Testis (tissue), 2 donors: ENCODE data around the gene LGALS8.

ENCODE experiments used
- POLR2A ChIP-seq: fragments of 450-650 bp; IDR thresholded peaks from one replicate; pipeline ENCODE4 v1.6.1; 2017; ENCODE audit warnings: antibody characterized with exemption, mild to moderate bottlenecking, moderate library complexity
- TF ChIP-seq, protein P1 (sequence below), 3 experiments: fragments of 450-650 bp in 2 of 3; fragments of 200-600 bp in 1 of 3; sonication (generic) in 1 of 3; IDR thresholded peaks; one replicate each; pipeline ENCODE4 v1.5.1; 2016 to 2019; ENCODE audit warnings: antibody characterized with exemption in 3 of 3, mild to moderate bottlenecking in 2 of 3, moderate library complexity in 1 of 3

- TF ChIP-seq, protein P1, sequence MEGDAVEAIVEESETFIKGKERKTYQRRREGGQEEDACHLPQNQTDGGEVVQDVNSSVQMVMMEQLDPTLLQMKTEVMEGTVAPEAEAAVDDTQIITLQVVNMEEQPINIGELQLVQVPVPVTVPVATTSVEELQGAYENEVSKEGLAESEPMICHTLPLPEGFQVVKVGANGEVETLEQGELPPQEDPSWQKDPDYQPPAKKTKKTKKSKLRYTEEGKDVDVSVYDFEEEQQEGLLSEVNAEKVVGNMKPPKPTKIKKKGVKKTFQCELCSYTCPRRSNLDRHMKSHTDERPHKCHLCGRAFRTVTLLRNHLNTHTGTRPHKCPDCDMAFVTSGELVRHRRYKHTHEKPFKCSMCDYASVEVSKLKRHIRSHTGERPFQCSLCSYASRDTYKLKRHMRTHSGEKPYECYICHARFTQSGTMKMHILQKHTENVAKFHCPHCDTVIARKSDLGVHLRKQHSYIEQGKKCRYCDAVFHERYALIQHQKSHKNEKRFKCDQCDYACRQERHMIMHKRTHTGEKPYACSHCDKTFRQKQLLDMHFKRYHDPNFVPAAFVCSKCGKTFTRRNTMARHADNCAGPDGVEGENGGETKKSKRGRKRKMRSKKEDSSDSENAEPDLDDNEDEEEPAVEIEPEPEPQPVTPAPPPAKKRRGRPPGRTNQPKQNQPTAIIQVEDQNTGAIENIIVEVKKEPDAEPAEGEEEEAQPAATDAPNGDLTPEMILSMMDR (IDR thresholded peaks at IDR 0.05), result no peak
- no peak for TF ChIP-seq POLR2A
Observed at GRCh38 chr1:236552096-236552495, 28.3 kb downstream of the LGALS8 start.
